WI38 (cell line): Measurements from ENCODE around the gene PNPLA3.

ENCODE experiments used
- H3K4me3 ChIP-seq: 2 replicates; pipeline ENCODE4 v1.5.1; 2011; ENCODE audit warnings: low read depth, mild to moderate bottlenecking, control low read depth, low read length
- TF ChIP-seq, protein P1 (sequence below): IDR thresholded peaks from 2 replicates; pipeline ENCODE4 v1.5.1; 2012; ENCODE audit warnings: low read depth, mild to moderate bottlenecking, control low read depth, low read length

PNPLA3 gene

DNA sequence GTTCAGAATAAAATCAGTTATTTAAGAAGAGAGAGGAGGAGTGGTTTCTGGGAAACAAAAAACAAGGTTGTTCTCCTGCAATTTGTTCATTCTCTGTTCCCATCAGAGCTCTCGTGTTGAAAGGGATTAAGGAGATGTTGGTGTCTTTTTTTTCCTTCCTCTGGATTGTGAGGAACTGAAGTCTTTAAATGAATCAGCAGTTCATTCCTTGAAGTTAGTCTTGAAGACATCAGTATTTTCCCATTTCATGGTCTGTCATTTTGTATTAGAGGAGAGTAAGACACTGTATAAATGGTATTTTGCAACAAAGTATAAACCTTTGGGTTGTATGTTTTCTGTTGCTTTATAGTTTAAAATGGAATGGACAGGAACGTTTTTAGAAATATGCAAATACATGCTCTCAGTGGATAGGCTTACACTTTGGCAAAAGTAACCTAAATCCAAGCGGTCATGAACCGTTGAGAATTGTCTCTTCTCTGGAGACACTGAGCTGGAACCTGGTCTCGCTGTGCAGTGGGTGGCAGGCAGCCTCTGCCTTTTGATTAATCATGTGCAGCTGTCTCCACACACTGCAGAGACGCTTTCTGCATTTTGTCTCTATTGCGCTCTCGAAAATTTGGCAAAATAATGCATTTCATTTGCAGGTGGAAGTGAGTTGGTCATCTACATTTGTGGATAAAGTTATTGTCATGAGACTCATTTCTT is 64.7 kb downstream of the PNPLA3 start:
- no peak overlapping the region for H3K4me3 ChIP-seq
- TF ChIP-seq, protein P1, sequence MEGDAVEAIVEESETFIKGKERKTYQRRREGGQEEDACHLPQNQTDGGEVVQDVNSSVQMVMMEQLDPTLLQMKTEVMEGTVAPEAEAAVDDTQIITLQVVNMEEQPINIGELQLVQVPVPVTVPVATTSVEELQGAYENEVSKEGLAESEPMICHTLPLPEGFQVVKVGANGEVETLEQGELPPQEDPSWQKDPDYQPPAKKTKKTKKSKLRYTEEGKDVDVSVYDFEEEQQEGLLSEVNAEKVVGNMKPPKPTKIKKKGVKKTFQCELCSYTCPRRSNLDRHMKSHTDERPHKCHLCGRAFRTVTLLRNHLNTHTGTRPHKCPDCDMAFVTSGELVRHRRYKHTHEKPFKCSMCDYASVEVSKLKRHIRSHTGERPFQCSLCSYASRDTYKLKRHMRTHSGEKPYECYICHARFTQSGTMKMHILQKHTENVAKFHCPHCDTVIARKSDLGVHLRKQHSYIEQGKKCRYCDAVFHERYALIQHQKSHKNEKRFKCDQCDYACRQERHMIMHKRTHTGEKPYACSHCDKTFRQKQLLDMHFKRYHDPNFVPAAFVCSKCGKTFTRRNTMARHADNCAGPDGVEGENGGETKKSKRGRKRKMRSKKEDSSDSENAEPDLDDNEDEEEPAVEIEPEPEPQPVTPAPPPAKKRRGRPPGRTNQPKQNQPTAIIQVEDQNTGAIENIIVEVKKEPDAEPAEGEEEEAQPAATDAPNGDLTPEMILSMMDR, result no peak

DNA sequence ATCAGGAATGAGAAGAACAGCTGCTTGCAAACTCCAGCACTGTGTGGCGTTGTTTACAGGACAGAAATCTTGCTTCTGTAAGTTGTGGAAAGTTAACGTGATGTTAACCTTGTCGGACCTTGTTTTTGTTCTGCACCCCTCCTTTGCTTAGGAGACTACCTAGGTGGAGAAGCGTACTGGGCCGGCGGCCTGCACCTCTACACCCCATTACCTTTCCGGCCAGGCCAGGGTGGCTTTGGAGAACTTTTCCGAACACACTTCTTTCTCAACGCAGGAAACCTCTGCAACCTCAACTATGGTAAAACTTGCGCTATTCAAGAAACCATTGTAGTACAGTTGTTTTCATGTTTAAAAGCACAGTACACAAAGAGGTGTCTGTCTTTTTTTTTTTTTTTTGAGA is 65.4 kb downstream of the PNPLA3 start:
- TF ChIP-seq, protein P1, result no peak
- no peak overlapping the region for H3K4me3 ChIP-seq

DNA sequence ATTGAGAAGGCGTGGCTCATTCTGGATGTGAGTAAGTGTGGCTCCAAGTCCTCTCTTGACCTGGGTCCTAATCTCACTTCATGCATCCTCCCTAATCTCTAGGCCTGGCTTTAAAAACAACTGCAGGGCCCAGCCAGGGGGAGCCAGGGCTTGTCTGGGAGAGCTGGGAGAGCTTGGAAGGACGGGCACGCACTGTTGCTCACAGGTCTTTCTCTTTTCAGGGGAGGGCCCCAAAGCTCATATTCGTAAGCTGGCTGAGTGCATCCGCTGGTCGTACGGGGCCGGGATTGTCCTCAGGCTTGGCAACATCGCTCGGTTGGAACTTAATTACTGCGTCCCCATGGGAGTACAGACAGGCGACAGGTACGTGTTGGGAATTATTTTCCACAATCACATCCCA is 66.4 kb downstream of the PNPLA3 start:
- H3K4me3 ChIP-seq, result no peak overlapping the region
- TF ChIP-seq, protein P1, result no peak

DNA sequence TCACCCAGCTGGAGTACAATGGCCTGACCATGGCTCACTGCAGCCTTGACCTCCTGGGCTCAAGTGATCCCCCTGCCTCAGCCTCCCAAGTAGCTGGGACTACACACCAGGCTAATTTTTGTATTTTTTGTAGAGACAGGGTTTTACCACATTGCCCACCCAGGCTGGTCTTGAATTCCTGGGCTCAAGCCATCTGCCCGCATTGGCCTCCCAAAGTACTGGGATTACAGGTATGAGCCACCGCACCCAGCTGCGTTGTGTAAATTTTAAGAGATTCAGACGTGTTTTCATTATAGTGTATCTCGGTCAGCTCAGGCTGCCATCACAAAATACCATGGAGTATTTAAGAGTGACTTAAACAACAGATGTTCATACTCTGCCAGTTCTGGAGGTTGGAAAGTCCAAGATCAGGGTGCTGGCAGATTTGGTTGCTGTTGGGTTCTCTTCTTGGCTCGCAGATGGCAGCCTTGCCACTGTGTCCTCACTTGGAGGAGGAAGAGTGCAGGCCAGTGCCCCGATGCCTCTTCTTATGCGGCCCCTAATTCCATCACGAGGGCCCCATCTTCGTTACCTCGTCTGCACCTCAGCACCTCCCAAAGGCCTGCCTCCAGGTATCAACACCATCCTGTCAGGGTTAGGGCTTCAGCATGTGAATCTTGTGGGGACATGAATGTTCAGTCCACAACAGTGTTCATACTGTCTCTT is 67.9 kb downstream of the PNPLA3 start:
- TF ChIP-seq, protein P1, result no peak
- H3K4me3 ChIP-seq, result no peak overlapping the region

DNA sequence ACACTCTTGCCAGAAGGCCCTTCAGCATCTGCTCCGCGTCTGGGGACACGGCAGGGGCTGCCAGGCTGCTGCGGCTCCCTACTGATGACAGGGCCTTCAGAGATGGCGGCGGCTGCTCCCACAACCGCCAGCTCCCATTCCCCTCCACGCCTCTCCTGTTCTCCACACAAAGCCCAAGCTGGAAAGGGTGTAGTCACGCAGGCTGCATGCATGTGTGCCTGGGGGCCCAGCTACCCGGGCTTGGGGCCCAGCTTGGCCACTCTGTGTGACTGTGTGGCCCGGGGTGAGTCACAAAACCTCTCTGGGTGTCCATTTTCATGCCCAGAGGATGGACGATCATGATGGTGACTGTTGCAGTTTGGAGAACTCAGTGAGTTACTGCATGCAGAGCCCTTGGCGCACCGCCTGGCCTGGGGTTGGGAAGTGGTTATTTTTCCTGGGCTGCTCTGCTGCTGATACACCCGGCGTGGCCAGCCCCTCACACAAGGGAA is 68.8 kb downstream of the PNPLA3 start:
- TF ChIP-seq, protein P1, result no peak
- H3K4me3 ChIP-seq, result no peak overlapping the region

DNA sequence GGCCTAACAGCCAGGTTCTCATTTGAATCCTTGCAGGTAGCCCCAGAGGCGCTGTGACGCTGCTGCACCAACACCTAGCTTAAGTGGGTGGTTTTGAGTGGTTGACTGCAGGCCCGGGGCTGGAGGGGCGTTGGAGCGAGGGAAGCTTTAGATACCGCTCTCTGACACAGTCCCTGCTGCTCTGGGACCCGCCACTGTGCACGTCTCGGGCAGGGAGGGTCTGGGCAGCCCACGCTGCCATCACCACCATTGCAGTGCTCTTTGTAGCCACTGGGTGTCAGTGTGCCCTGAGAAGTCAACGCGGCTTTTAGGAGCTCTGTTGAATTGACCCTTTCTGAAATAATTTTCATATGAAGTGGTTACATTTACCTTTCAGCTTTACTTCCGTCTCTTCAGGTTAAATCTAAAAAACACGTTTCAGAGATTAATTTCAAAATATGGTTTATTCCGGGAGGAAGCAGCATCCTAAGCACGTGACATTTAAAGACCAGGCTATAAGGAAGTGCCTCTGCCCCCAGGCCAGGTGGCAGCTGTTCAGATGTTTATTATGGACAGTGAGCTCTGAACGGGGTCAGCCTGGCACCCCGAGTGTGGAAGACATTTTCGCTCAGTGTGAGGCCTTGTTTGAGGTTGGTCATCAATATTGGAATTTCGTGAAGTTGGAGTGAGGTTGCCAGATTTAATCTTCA is 69.6 kb downstream of the PNPLA3 start:
- TF ChIP-seq, protein P1, result peak; percentile 98
- no peak overlapping the region for H3K4me3 ChIP-seq
